ENCODE measurements around the gene SPNS2.
"Not testable (repeated sequence)": the region's sequence is repeated elsewhere in the genome, so short reads cannot be mapped to it uniquely, and the experiment has no call there.

Gene SPNS2

DNA sequence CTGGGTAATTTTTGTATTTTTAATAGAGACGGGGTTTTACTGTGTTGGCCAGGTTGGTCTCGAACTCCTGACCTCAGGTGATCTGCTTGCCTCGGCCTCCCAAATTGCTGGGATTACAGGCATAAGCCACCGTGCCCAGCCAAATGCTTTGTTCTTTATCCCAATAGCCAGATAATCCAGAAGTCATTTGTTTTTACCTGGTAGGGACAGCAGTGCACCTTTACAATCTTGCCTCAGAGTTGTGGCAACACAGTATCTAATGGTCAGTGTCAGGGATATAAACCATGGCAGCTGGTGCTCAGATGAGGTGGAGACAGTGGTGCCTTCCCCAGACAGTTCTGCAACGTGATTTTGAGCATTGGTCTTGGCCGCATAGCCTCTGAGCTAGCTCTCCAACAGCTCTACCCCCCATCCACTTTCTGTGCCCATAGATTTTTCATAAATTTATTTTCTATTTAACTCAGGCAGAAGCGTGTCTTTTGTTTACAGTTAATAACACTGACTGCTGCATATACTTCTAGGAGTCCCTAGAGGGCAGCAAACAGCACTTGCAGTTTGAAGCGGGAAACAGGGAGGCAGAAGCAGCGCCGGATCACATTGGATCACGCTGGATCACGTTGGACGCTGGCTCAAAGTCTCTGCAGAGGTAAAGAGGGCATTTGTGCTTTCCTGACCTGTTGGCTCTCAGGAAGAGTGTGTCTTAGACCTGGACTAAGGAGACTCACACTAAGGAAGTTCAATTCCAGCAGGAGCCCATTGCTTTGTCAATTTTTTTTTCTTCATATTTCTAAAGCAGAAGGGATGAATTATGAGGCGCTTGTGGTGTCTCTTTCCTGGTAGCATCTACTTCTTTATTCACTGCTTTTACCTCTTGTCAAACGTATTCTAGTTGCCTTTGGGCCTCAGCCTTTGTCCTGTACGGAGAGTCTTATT lies 66.8 kb downstream of the SPNS2 start:
- DNase-seq (ENCODE audit: low spot score) (peak; percentile 54), FAIRE-seq (peak; percentile 48)

DNA sequence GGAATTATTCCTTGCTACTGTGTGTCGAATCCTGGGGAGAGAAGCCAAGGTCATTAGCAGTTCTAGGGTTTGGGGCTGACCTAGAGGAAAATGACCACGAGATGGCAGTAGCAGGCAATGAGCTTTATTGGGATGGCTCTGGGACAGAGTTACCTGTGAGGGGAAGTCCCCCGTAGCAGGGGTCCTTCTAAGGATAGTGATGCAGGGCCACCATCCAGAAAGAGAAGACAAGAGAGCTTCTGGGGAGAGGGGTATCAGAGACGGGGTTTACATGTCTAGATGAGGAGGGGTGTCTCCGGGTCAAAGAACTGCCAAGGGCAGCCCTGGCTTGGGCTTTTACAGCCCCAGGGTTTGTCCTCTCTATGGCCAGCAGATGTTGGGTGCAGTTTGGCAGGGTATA lies 68.1 kb downstream of the SPNS2 start:
- peak; percentile 26 for DNase-seq (ENCODE audit: low spot score)
- FAIRE-seq: no peak

DNA sequence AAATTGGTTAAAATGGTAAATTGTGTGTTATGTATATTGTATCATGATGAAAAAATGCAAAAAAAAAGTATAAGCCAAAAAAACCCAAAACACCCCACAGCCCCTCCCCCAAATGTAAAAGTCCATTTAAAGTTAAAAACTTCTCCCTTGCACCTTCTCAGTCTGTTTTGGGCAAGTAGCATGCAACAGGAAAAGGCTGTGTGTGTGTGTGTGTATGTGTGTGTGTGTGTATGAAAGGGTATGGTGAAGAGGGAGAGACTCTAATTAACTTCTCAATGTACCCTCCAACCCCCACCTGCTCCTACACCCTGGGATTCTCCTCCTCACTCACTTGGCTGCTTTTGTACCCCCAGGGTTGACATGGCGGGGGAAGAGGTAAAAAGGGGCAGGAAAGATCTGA lies 70.9 kb downstream of the SPNS2 start:
- no peak for FAIRE-seq
- DNase-seq (ENCODE audit: low spot score): no peak

DNA sequence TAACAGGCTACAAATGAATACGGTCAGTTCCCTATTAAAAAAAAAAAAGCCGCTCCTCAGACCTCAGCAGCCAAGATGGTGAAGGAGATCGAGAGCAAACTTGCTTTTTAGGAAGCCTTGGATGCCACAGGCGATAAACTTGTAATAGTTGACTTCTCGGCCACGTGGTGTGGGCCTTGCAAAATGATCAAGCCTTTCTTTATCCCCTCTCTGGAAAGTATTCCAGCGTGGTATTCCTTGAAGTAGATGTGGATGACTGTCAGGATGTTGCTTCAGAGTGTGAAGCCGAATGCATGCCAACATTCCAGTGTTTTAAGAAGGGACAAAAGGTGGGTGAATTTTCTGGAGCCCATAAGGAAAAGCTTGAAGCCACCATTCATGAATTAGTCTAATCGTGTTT lies 73.5 kb downstream of the SPNS2 start:
- FAIRE-seq (no peak), DNase-seq (ENCODE audit: low spot score) (no peak)

DNA sequence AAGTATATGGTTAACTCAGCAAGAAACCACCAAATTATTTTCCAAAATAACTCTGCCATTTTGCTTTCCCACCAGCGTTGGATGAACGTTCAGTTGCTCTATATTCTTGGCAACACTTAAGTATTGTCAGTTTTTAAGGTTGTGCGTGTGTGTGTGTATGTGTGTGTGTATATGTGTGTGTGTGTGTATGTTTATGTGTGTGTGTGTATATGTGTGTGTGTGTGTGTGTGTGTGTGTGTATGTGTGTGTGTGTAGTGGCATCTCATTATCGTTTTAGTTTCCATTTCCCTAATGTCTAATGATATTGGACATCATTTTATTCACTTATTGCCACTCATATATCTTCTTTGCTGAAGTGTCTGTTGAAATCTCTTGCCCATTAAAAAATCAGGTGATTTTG lies 74.4 kb downstream of the SPNS2 start:
- FAIRE-seq: no peak
- DNase-seq (ENCODE audit: low spot score): no peak

DNA sequence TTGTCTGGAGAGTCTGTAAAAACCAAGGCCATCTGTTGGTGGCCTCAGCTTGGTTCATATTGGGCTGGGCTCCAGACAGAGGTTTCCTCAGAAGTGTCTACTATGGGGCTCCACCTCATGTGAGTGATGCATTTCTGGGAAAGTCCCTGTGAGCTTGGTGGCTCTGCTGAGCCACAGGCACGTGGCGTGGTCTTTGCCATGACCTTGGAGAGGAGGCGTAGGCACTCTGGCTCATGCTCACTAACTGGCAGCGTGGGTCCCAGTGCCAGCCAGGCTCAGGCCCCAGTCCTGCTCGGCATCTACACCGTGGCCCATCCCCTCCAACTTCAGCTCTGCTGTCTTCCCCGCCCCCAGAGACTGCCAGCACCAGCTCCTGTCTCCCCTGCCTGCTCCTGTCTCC lies 75.0 kb downstream of the SPNS2 start:
- FAIRE-seq (no peak), DNase-seq (ENCODE audit: low spot score) (peak; percentile 67)

DNA sequence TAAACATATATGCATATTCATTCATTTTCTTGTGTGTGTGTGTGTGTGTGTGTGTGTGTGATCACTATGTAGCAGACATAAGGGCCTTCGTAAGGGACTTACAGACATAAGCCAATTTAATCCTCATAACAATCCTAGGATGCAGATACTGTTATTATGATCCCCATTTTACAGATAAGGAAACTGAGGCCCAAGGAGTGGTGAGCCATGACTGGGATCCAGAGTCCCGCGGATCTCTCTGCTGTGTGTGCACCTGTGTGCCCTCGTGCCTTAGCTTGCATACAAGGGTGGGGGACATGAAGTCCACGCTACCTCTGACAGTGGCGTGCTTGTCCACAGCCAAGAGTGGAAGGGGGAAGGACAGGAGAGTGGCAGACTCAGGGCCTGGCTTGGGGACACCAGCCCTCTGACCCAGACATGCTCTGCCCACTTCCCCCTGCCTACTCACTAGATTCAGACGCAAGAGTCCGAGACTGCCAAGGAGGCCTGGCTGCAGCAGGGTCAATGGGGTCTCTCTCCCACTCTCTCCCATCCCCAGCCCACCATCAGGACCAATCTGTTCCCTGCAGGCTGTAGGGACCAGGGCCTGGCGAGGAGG lies 75.9 kb downstream of the SPNS2 start:
- no peak for FAIRE-seq

DNA sequence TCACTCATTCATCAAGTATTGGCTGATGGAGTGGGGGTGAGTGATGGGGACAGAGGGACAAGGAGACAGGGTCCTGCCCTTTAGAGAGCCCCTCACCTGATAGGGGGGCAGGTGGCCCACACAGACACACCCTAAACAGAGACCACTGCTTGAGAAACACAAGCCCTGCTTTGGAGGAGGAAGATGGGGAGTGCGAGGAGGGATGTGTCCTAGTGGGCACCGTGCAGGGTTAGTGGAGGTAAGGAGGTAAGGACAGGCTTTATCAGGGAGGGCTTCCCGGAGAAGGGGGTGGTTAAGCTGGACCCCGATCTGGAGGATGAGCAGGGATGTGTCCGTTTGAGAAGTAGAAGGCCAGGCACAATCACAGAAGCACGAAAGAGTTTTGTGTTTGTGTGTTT lies 77.5 kb downstream of the SPNS2 start:
- FAIRE-seq (no peak), DNase-seq (ENCODE audit: low spot score) (no peak)

More for the DNA sequence above, 75.9 kb downstream of the SPNS2 start:
- no peak for DNase-seq (ENCODE audit: low spot score)

DNA sequence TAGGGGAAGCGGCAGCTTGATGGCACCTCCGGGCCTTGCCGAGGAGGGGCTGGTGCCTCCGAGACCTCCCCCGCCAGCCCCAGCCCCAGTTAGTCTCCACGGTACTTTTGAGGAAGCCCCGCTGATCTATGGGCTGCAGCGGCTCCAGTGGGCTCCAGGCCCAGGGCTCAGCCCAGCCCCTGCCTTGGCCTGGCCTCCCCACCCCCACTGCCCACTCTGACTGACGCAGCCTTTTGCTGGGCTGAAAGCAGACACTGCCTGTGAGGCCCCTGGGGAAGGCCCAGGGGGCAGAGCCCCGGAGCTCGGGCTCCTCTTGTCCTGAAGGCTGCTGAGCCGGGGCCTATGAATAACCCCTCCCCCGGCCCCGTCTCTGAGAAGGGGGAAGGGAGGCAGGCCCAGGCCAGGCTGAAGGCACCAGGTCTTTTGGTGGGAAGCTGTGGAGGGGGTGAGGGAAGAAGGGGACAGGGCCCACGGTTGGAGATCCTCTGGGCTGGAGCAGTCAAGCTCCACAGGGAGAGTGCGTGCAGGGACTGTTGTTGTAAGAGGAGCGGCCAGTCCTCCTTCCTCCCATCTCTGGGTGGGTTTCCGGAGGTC lies 78.1 kb downstream of the SPNS2 start:
- FAIRE-seq (no peak), DNase-seq (ENCODE audit: low spot score) (no peak)

DNA sequence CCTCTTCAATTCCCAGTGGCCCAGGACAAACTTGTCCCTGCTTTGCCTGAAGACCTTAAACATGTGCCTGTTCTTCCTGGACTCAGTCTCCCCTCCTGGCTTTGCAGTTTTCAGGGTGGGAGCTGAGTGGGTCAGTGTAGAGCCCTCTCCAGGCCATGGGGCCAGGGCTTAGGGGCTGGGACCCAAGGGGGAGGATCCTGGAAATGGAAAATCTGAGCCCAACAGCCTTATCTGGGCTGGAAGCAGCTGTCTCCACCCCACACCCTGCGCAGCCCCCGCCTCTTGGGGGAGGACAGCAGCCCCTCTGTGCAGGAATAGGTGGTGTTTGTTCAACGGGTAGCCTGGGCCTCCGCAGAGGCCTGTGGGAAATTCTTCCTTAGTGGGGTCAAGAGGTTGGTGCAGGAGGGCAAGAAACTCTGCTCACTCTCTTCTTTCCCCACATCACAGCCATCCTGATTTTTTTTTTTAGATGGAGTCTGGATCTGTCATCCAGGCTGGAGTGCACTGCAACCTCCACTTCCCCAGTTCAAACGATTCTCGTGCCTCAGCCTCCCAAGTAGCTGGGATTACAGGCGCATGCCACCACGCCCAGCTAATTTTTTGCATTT lies 78.8 kb downstream of the SPNS2 start:
- DNase-seq (ENCODE audit: low spot score) (no peak), FAIRE-seq (no peak)

DNA sequence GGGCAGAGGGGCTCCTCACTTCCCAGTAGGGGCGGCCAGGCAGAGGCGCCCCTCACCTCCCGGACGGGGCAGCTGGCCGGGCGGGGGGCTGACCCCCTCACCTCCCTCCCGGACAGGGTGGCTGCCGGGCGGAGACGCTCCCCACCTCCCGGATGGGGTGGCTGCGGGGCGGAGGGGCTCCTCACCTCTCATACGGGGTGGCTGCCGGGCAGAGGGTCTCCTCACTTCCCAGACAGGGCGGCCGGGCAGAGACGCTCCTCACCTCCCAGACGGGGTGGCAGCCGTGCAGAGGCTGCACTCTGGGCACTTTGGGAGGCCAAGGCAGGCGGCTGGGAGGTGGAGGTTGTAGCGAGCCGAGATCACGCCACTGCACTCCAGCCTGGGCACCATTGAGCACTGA lies 79.7 kb downstream of the SPNS2 start:
- not testable (repeated sequence) for FAIRE-seq; DNase-seq (ENCODE audit: low spot score)

DNA sequence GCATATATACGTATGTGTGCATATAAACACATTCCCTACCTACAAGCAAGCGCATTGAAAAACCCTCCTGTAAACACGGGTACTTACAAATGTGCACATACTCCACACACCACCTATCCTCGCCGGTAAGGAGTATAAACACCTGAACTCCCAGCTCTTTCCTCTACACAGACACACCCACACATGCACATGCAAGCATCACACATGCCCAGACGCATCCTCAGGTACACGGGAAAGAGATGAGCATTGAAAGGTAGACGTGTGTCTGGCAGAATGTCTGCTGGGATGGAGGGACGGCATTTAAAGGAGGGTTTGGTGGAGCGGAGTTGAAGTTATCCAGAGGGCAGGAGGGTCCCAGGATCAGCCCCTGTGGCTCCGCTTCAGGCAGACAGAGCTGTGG lies 81.0 kb downstream of the SPNS2 start:
- no peak for DNase-seq (ENCODE audit: low spot score)
- FAIRE-seq: no peak

DNA sequence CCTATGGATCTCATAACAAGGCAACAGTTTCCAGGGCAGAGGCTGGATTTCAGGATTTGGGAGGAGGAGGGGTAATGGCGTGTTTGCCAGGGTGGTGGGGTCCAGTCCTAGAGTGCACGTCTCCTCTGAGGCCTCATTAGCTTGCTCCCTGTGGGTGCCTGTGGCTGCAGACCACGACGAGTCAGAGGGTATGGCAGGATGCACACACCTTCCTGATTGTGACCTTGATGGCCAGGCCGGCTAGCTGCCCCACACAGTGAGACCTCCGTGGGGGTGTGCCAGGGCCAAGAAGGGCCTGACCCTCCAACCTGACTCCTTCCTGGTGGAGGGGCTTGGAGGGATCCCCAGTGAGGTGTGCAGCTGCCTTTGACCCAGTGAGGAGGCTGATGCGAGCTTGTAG lies 81.6 kb downstream of the SPNS2 start:
- FAIRE-seq (no peak), DNase-seq (ENCODE audit: low spot score) (no peak)

DNA sequence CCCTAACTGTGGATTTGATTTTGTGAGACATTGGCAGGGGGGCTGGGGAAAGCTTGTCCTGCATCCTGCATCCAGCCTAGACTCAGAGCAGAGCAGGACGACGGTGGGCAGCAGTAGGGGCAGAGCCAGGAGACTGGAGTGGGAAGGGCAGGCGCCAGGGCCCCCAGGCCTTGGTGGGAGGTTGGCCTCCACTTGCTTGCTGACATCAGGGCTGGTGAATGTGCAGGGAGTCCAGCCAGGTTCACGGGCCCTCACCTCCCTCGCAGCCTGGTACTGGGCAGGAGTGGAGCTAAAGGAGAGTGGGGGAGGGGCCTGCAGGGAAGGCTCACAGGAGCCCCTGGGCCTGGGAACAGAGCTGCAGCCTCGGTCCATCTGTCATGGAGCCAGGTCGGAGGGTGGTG lies 83.4 kb downstream of the SPNS2 start:
- no peak for FAIRE-seq
- no peak for DNase-seq (ENCODE audit: low spot score)

DNA sequence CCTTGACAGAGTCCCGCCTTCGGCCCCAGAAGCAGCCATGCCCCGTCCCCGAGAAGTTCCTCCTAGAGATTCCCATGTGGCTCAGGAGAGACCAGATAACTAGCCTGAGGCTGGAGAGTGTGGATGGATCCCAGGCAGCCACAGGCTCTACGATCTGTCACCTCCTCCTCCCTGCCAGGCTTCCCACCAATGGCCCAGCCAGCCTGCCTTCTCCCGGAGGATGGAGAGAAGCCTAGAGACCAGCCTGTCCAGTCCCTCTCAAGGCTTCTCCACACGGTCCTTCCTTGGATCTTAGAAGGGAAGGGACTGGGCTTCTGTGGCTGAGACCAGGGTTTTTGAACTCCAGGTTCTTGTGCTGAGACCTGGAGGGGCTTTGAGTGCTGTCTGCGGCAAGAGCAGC lies 84.0 kb downstream of the SPNS2 start:
- FAIRE-seq: no peak
- no peak for DNase-seq (ENCODE audit: low spot score)

DNA sequence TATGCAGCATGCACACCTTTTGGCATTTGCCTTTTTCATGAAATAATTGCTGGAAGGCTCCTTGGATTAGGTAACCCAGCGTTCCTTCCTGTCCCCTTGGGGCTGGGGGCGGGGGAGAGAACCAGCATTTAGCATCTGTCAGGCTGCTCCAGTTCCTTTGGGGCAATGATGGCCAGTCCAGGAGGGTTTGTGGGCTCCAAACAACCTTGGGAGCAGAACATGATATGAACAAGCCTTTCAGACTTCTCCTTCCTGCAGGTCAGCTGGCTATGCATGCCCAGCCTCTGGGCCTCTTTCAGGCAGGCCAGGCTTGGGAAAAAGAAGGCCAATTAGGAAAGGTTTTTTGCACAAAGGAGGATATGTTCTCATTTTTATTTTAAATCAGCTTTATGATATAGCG lies 84.5 kb downstream of the SPNS2 start:
- DNase-seq (ENCODE audit: low spot score): no peak
- no peak for FAIRE-seq

DNA sequence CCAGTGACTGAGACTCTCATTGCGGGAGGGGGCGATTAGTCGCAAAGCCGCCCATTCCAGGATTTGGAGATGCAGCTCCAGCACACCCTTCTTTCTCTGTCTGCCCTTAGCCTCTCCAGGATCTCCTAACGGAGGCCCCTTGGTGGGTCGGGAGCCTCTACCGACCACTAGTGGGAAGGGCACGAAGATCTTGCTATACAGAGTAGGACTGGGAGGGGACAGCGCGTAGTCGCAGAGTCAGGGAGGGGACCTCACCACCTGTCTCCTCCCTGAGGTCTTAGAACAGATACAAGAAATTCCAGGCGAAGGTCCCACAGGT lies 85.1 kb downstream of the SPNS2 start:
- no peak for FAIRE-seq
- DNase-seq (ENCODE audit: low spot score): no peak

DNA sequence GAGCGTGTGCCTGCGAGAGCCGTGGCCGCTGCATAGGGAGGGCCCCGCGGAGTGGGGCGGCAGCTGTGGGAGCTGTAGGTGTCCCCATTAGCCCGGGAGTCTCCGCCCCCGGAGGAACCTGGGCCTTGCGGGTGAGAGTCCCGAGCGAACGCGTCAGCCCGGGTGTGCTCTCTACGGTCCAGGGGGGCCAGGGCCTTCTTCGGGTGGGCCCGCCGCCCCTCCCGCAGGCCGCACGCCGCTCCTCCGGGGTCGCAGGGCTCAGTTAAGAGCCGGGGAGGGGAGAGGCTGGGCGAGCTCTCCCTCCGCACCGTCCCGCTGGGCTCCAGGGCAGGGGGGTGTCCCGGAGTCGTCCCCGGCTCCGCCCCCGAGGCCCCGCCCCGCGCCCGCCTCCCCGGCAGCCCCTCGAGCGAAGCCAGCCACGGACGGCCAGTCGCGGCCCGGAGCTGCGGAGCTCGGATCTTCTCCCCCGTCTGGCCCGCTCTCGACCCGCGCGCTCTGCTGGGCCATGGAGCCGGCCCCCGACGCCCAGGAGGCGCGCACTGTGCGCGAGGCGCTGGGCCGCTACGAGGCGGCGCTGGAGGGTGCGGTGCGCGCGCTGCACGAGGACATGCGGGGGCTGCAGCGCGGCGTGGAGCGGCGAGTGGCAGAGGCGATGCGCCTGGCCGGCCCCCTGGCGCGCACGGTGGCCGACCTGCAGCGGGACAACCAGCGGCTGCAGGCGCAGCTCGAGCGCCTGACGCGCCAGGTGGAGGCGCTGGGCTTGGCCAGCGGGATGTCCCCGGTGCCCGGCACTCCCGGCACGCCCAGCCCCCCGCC lies 85.6 kb downstream of the SPNS2 start, which contains the start of gene SMTNL2:
Gene SMTNL2 (plus strand): TSS at position 429 of the 816 bp plus-strand sequence. CDS start 77 bp downstream, at position 506.
- FAIRE-seq: no peak
- no peak for DNase-seq (ENCODE audit: low spot score)

DNA sequence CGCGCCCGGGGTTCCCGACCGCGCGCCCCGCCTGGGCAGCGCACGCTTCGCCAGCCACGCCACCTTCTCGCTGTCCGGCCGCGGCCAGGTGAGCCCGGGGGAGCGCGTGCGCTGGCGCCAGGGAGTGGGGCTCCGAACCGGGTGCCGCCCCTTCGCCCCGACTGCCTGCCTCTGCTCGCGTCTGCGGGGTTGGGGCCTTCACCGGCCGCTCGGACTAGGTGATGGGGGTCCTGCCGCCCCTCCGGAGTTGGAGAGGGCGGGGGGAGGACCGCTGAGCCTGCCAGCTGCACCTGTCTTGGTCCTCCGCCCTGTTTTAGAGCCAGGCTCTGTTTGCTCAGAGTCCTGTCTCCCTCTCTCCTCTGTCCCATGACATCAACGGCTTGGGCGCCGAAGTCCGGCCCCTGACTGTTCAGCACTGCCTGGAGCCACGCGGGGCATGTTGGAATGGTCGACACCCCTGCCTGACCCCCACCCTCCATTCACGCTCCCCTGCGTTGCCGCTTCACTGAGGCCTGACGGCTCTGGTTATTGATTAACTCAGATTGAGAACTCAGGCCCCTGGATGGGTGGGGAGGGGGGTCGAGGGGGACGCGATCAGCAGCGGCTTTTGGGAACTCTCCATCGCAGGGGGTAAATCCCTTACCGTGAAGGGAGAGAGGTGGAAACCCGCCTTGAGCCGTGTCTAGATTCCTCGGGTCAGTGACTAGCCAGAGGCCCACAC lies 86.4 kb downstream of the SPNS2 start:
- DNase-seq (ENCODE audit: low spot score) (no peak), FAIRE-seq (no peak)

DNA sequence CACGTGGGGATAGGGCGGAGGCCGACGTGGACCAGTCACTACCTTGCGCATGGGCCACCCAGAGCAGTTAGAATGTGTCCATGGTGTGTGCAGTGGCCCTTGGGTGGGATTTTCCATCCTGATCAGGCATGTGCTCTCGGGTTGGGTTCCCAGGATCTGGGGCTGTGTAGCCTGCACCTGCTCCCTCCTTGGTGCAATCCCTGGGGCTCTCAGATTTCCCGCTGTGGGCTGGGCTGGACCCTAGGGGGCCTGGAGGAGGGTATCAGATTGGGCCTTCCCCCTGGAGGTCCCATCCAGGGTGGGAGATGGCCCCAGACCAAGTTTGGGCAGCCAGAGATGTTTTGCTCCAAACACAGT lies 86.9 kb downstream of the SPNS2 start:
- DNase-seq (ENCODE audit: low spot score): no peak
- no peak for FAIRE-seq

DNA sequence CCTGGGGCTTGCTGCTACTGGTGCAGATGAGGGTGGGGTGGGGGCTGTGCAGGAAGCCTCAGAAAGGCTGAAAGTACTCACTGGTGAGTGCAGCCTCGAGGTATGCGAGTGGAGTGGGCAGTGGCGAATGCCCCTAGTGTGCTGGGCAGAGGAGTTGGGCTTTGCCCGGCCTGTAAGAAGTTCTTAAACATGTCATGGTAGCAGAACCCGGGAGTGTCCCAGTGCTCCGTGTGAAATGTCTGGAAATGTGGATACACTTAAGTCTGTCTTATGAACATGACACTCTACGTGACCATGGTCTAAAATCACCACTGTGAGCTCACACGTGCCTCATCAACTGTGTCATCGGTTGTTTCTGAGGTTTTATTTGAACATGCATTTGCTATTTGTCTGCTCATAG lies 87.4 kb downstream of the SPNS2 start:
- DNase-seq (ENCODE audit: low spot score): no peak
- FAIRE-seq: no peak
